Smooth muscle cell (in vitro differentiated cells): ENCODE results near the gene RAB43. TPM values are rescaled to one million over a fixed set of nuclear protein-coding genes. Genes with fewer than 3 reads are reported as not detected.

ENCODE experiments used
- DNase-seq: peaks from one replicate; lab custom pipeline; 2025; ENCODE audit not compliant: unreplicated experiment; lab: John Stamatoyannopoulos, UW
- H2AFZ ChIP-seq: fragments of 200-600 bp; sonication (generic); 2 replicates; pipeline ENCODE4 v1.6.0; 2016; ENCODE audit warnings: antibody characterized with exemption, low read depth, mild to moderate bottlenecking
- H3F3A ChIP-seq: fragments of 200-600 bp; sonication (generic); 2 replicates; pipeline ENCODE4 v1.6.0; 2017; ENCODE audit warnings: antibody characterized with exemption, low read depth
- H3K27ac ChIP-seq: fragments of 200-600 bp; sonication (generic); 2 replicates; pipeline ENCODE4 v1.5.1; 2016; ENCODE audit warnings: low read depth, mild to moderate bottlenecking
- H3K27me3 ChIP-seq: fragments of 200-600 bp; sonication (generic); 2 replicates; pipeline ENCODE4 v1.6.1; 2016; ENCODE audit warnings: low read depth, mild to moderate bottlenecking
- H3K36me3 ChIP-seq: fragments of 200-600 bp; sonication (generic); 2 replicates; pipeline ENCODE4 v1.5.1; 2016; ENCODE audit warnings: low read depth
- H3K4me1 ChIP-seq: fragments of 200-600 bp; sonication (generic); 2 replicates; pipeline ENCODE4 v1.5.1; 2016; ENCODE audit warnings: low read depth
- H3K4me2 ChIP-seq: fragments of 200-600 bp; sonication (generic); 2 replicates; pipeline ENCODE4 v1.6.0; 2016; ENCODE audit warnings: mild to moderate bottlenecking
- H3K4me3 ChIP-seq: fragments of 200-600 bp; sonication (generic); 2 replicates; pipeline ENCODE4 v1.5.1; 2016; ENCODE audit warnings: mild to moderate bottlenecking
- H3K79me2 ChIP-seq: fragments of 200-600 bp; sonication (generic); 2 replicates; pipeline ENCODE4 v1.6.0; 2016; ENCODE audit warnings: low read depth, mild to moderate bottlenecking
- H3K9ac ChIP-seq: fragments of 200-600 bp; sonication (generic); 2 replicates; pipeline ENCODE4 v1.6.0; 2016; ENCODE audit warnings: low read depth
- H3K9me3 ChIP-seq: fragments of 200-600 bp; sonication (generic); replicated peaks from 2 replicates; pipeline ENCODE4 v1.5.1; 2016; ENCODE audit warnings: low read depth
- H4K20me1 ChIP-seq: fragments of 200-600 bp; sonication (generic); 2 replicates; pipeline ENCODE4 v1.6.0; 2016; ENCODE audit warnings: low read depth
- WGBS: methylation state at CpG from one replicate; pipeline ENCODE4 v1.1.7; 2016; ENCODE audit warnings: low lambda C conversion rate; 5-methylcytosine and 5-hydroxymethylcytosine counted together
- polyA plus RNA-seq: library from polyadenylated mRNA; unstranded; fragments of >200 nt; fragmentation: Nextera tagmentation; extraction: Ambion mirVana; gene quantifications from 2 replicates; pipeline ENCODE4 v1.2.1, GENCODE V29; 2016
- total RNA-seq: library from RNA; depleted of rRNA; stranded (reverse); fragments of >200 nt; gene quantifications from 2 replicates; pipeline ENCODE4 v1.2.3, GENCODE V29; 2014
- TF ChIP-seq, protein P1 (sequence below): fragments of 200-600 bp; sonication (generic); IDR thresholded peaks from 2 replicates; pipeline ENCODE4 v1.5.1; 2017; ENCODE audit warnings: borderline replicate concordance, mild to moderate bottlenecking, antibody characterized with exemption; ENCODE audit not compliant: insufficient read depth, poor library complexity, severe bottlenecking

RAB43 gene
- total and polyA plus RNA-seq, 2 experiments from 2014 or later = 9.5 to 20.8 TPM

GRCh38 chr3:129051871-129052340, 69.7 kb downstream of the RAB43 start:
- H3K9ac ChIP-seq = no peak overlapping the region
- H3K27me3 ChIP-seq = no peaks in the 10 kb centered on the region
- no peaks in the 10 kb centered on the region for H3K79me2 ChIP-seq
- H2AFZ ChIP-seq = no peak overlapping the region
- 46% methylated on average over 5 of the region's 5 CpGs for WGBS
- H3K27ac ChIP-seq = no peak overlapping the region
- no peaks in the 10 kb centered on the region for H3K4me1 ChIP-seq
- no peaks in the 10 kb centered on the region for H3K36me3 ChIP-seq
- no peak overlapping the region for H3K4me3 ChIP-seq
- H3K4me2 ChIP-seq = no peak overlapping the region
- no peaks in the 10 kb centered on the region for H3K9me3 ChIP-seq
- TF ChIP-seq, protein P1, sequence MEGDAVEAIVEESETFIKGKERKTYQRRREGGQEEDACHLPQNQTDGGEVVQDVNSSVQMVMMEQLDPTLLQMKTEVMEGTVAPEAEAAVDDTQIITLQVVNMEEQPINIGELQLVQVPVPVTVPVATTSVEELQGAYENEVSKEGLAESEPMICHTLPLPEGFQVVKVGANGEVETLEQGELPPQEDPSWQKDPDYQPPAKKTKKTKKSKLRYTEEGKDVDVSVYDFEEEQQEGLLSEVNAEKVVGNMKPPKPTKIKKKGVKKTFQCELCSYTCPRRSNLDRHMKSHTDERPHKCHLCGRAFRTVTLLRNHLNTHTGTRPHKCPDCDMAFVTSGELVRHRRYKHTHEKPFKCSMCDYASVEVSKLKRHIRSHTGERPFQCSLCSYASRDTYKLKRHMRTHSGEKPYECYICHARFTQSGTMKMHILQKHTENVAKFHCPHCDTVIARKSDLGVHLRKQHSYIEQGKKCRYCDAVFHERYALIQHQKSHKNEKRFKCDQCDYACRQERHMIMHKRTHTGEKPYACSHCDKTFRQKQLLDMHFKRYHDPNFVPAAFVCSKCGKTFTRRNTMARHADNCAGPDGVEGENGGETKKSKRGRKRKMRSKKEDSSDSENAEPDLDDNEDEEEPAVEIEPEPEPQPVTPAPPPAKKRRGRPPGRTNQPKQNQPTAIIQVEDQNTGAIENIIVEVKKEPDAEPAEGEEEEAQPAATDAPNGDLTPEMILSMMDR = no peak
- no peak for DNase-seq
- no peaks in the 10 kb centered on the region for H4K20me1 ChIP-seq
- no peaks in the 10 kb centered on the region for H3F3A ChIP-seq

GRCh38 chr3:129050556-129051295, 70.9 kb downstream of the RAB43 start:
- WGBS = 87% methylated on average over 12 of the region's 12 CpGs
- H3K9ac ChIP-seq = no peak overlapping the region
- no peak overlapping the region for H2AFZ ChIP-seq

DNA sequence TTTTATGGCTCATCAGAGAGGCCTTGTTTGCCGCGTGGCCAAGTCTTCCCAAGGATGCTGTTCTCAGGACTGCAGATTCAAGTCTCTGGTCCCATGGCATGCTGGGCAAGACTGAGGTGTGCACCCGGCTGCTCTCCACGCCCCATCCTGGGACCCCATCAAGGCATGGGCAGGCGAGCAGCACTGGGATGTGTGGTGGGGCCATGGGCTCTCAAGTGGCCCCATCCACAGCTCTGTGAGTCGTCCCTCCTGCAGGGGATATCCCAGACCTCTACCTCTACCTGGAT, 74.1 kb downstream of the RAB43 start:
- Histone ChIP-seq H3K9me3 (no peaks in the 10 kb centered on the region), H3K4me2 (no peak overlapping the region), H3K9ac (no peak overlapping the region), H3K79me2 (no peaks in the 10 kb centered on the region), H3K4me3 (no peak overlapping the region), H3K27me3 (no peaks in the 10 kb centered on the region), H3K36me3 (no peaks in the 10 kb centered on the region), H2AFZ (no peak overlapping the region), H4K20me1 (no peaks in the 10 kb centered on the region), H3F3A (no peaks in the 10 kb centered on the region), H3K27ac (no peak overlapping the region), H3K4me1 (no peaks in the 10 kb centered on the region)
- TF ChIP-seq, protein P1 = no peak
- DNase-seq = no peak
- WGBS = 89% methylated on average over 6 of the region's 6 CpGs

More at GRCh38 chr3:129050556-129051295, 70.9 kb downstream of the RAB43 start:
- no peaks in the 10 kb centered on the region for H4K20me1 ChIP-seq
- H3K27me3 ChIP-seq = no peaks in the 10 kb centered on the region
- H3K36me3 ChIP-seq = no peaks in the 10 kb centered on the region
- H3K79me2 ChIP-seq = no peaks in the 10 kb centered on the region
- no peaks in the 10 kb centered on the region for H3K9me3 ChIP-seq
- no peak for DNase-seq
- TF ChIP-seq, protein P1 = no peak
- H3K4me3 ChIP-seq = no peak overlapping the region
- H3K4me2 ChIP-seq = no peak overlapping the region
- H3F3A ChIP-seq = no peaks in the 10 kb centered on the region
- no peaks in the 10 kb centered on the region for H3K4me1 ChIP-seq
- H3K27ac ChIP-seq = no peak overlapping the region
